ENCODE results near the gene BRF1. TPM values are rescaled to one million over a fixed set of nuclear protein-coding genes. Genes with fewer than 3 reads are reported as not detected.

Gene BRF1
- total RNA-seq, 1 experiment from 2014 or later = 41.8 TPM

- Histone ChIP-seq H3K36me3 (ENCODE audit: insufficient read depth, low read length, poor library complexity, severe bottlenecking) (peaks cover 16% of the 10 kb centered on the region), H3K4me3 (ENCODE audit: low read depth, low read length, poor library complexity, severe bottlenecking) (no peak overlapping the region), H3K27me3 (replicated peaks; ENCODE audit: insufficient read depth, low read depth, low read length, poor library complexity) (no peaks in the 10 kb centered on the region), H3K9me3 (ENCODE audit: low read depth, low read length, poor library complexity, severe bottlenecking) (no peaks in the 10 kb centered on the region), H3K4me1 (ENCODE audit: insufficient read depth, low read length, poor library complexity, severe bottlenecking) (no peaks in the 10 kb centered on the region), H3K27ac (ENCODE audit: low read depth, low read length, poor library complexity, severe bottlenecking) (no peak overlapping the region)
- no peak for DNase-seq (ENCODE audit: low spot score)
- ChIA-PET CTCF (no interaction called here), POLR2A (ENCODE audit: low non-redundant PET) (no interaction called here)
- TF ChIP-seq EZH2 (IDR thresholded peaks at IDR 0.05; ENCODE audit: borderline replicate concordance, low read depth, low read length, poor library complexity, severe bottlenecking) = no peak
- TF ChIP-seq CTCF (conservative IDR thresholded peaks at IDR 0.05; ENCODE audit: low read depth, low read length) = no peak
- intact Hi-C loops (cut with micrococcal nuclease; ENCODE audit: unreplicated experiment) = no loop called here
- BruUV-seq (replicated peaks) = no TSS peak
These were observed 81.7 kb downstream of the BRF1 start for GRCh38 chr14:105219043-105219612.

- DNase-seq (ENCODE audit: low spot score) = no peak
- CTCF ChIA-PET = no interaction called here
- Histone ChIP-seq H3K9me3 (ENCODE audit: low read depth, low read length, poor library complexity, severe bottlenecking) (no peaks in the 10 kb centered on the region), H3K4me1 (ENCODE audit: insufficient read depth, low read length, poor library complexity, severe bottlenecking) (no peaks in the 10 kb centered on the region), H3K36me3 (ENCODE audit: insufficient read depth, low read length, poor library complexity, severe bottlenecking) (peaks cover 16% of the 10 kb centered on the region), H3K27ac (ENCODE audit: low read depth, low read length, poor library complexity, severe bottlenecking) (no peak overlapping the region), H3K27me3 (replicated peaks; ENCODE audit: insufficient read depth, low read depth, low read length, poor library complexity) (no peaks in the 10 kb centered on the region), H3K4me3 (ENCODE audit: low read depth, low read length, poor library complexity, severe bottlenecking) (no peak overlapping the region)
- intact Hi-C loops (cut with micrococcal nuclease; ENCODE audit: unreplicated experiment) = no loop called here
- no TSS peak for BruUV-seq (replicated peaks)
- no peak for TF ChIP-seq EZH2 (IDR thresholded peaks at IDR 0.05; ENCODE audit: borderline replicate concordance, low read depth, low read length, poor library complexity, severe bottlenecking)
- no peak for TF ChIP-seq CTCF (conservative IDR thresholded peaks at IDR 0.05; ENCODE audit: low read depth, low read length)
- POLR2A ChIA-PET (ENCODE audit: low non-redundant PET) = no interaction called here
These were observed 82.2 kb downstream of the BRF1 start for GRCh38 chr14:105218611-105219010.

- Histone ChIP-seq H3K36me3 (ENCODE audit: insufficient read depth, low read length, poor library complexity, severe bottlenecking) (peaks cover 16% of the 10 kb centered on the region), H3K4me3 (ENCODE audit: low read depth, low read length, poor library complexity, severe bottlenecking) (no peak overlapping the region), H3K9me3 (ENCODE audit: low read depth, low read length, poor library complexity, severe bottlenecking) (no peaks in the 10 kb centered on the region), H3K27ac (ENCODE audit: low read depth, low read length, poor library complexity, severe bottlenecking) (no peak overlapping the region), H3K4me1 (ENCODE audit: insufficient read depth, low read length, poor library complexity, severe bottlenecking) (no peaks in the 10 kb centered on the region), H3K27me3 (replicated peaks; ENCODE audit: insufficient read depth, low read depth, low read length, poor library complexity) (no peaks in the 10 kb centered on the region)
- no peak for TF ChIP-seq CTCF (conservative IDR thresholded peaks at IDR 0.05; ENCODE audit: low read depth, low read length)
- no peak for TF ChIP-seq EZH2 (IDR thresholded peaks at IDR 0.05; ENCODE audit: borderline replicate concordance, low read depth, low read length, poor library complexity, severe bottlenecking)
- ChIA-PET CTCF (no interaction called here), POLR2A (ENCODE audit: low non-redundant PET) (no interaction called here)
- no TSS peak for BruUV-seq (replicated peaks)
- no peak for DNase-seq (ENCODE audit: low spot score)
- intact Hi-C loops (cut with micrococcal nuclease; ENCODE audit: unreplicated experiment) = no loop called here
These were observed 83.0 kb downstream of the BRF1 start for GRCh38 chr14:105217774-105218173.

All from A673 (cell line).